MM.1S (cell line): ENCODE data around the gene HECTD2.

ENCODE experiments used
- DNase-seq: peaks from one replicate; pipeline ENCODE4 v3.0.0-alpha.2; 2015
- H2AFZ ChIP-seq: fragments of 300-600 bp; sonication (generic); 2 replicates; pipeline ENCODE4 v1.6.0; 2016; ENCODE audit warnings: antibody characterized with exemption, low read length
- H3F3A ChIP-seq: fragments of 300-600 bp; sonication (generic); 2 replicates; pipeline ENCODE4 v1.6.1; 2016; ENCODE audit warnings: mild to moderate bottlenecking, antibody characterized with exemption, low read length, moderate library complexity, mixed read lengths; ENCODE audit not compliant: insufficient read depth
- H3K27ac ChIP-seq: fragments of 300-600 bp; sonication (generic); 2 replicates; pipeline ENCODE4 v1.5.1; 2016; ENCODE audit warnings: mild to moderate bottlenecking, low read length
- H3K27me3 ChIP-seq: fragments of 300-600 bp; sonication (generic); replicated peaks from 2 replicates; pipeline ENCODE4 v1.6.0; 2016; ENCODE audit warnings: low read length; ENCODE audit not compliant: insufficient read depth
- H3K36me3 ChIP-seq: fragments of 300-600 bp; sonication (generic); replicated peaks from 2 replicates; pipeline ENCODE4 v1.6.1; 2016; ENCODE audit warnings: mild to moderate bottlenecking, low read length, mixed read lengths; ENCODE audit not compliant: insufficient read depth
- H3K4me1 ChIP-seq: fragments of 300-600 bp; sonication (generic); 2 replicates; pipeline ENCODE4 v1.6.1; 2016; ENCODE audit warnings: low read length, mixed read lengths
- H3K4me2 ChIP-seq: fragments of 300-600 bp; sonication (generic); 2 replicates; pipeline ENCODE4 v1.6.0; 2016; ENCODE audit warnings: low read depth, low read length
- H3K4me3 ChIP-seq: fragments of 300-600 bp; sonication (generic); 2 replicates; pipeline ENCODE4 v1.5.1; 2016; ENCODE audit warnings: low read length, mixed read lengths
- H3K79me2 ChIP-seq: fragments of 300-600 bp; sonication (generic); 2 replicates; pipeline ENCODE4 v1.6.1; 2016; ENCODE audit warnings: mixed run types, low read length, mixed read lengths
- H3K9ac ChIP-seq: fragments of 300-600 bp; sonication (generic); 2 replicates; pipeline ENCODE4 v1.6.1; 2016; ENCODE audit warnings: low read length, mixed read lengths
- H3K9me2 ChIP-seq: fragments of 300-600 bp; sonication (generic); replicated peaks from 2 replicates; pipeline ENCODE4 v1.6.1; 2016; ENCODE audit warnings: mild to moderate bottlenecking, low read length, mixed read lengths; ENCODE audit not compliant: insufficient read depth
- H3K9me3 ChIP-seq: fragments of 300-600 bp; sonication (generic); replicated peaks from 2 replicates; pipeline ENCODE4 v1.6.1; 2016; ENCODE audit warnings: mild to moderate bottlenecking, low read length, mixed read lengths; ENCODE audit not compliant: insufficient read depth
- H4K20me1 ChIP-seq: fragments of 300-600 bp; sonication (generic); 2 replicates; pipeline ENCODE4 v1.6.1; 2016; ENCODE audit warnings: mild to moderate bottlenecking, low read length, moderate library complexity, mixed read lengths; ENCODE audit not compliant: insufficient read depth
- EZH2 ChIP-seq: fragments of 300-600 bp; sonication (generic); optimal IDR thresholded peaks from 2 replicates; pipeline ENCODE3; 2017; ENCODE audit warnings: low read depth, mild to moderate bottlenecking, antibody characterized with exemption, low read length, mixed read lengths
- EZH2phosphoT487 ChIP-seq: fragments of 300-600 bp; sonication (generic); IDR thresholded peaks from 2 replicates; pipeline ENCODE4 v1.6.1; 2018; ENCODE audit warnings: antibody characterized with exemption, low read length
- TF ChIP-seq, protein P1 (sequence below): fragments of 300-600 bp; sonication (generic); IDR thresholded peaks from 2 replicates; pipeline ENCODE4 v1.5.1; 2016; ENCODE audit warnings: antibody characterized with exemption, low read length, mixed read lengths

HECTD2 gene

GRCh38 chr10:91551856-91552255, 141.7 kb downstream of the HECTD2 start:
- TF ChIP-seq, protein P1, sequence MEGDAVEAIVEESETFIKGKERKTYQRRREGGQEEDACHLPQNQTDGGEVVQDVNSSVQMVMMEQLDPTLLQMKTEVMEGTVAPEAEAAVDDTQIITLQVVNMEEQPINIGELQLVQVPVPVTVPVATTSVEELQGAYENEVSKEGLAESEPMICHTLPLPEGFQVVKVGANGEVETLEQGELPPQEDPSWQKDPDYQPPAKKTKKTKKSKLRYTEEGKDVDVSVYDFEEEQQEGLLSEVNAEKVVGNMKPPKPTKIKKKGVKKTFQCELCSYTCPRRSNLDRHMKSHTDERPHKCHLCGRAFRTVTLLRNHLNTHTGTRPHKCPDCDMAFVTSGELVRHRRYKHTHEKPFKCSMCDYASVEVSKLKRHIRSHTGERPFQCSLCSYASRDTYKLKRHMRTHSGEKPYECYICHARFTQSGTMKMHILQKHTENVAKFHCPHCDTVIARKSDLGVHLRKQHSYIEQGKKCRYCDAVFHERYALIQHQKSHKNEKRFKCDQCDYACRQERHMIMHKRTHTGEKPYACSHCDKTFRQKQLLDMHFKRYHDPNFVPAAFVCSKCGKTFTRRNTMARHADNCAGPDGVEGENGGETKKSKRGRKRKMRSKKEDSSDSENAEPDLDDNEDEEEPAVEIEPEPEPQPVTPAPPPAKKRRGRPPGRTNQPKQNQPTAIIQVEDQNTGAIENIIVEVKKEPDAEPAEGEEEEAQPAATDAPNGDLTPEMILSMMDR, result peak; percentile 25
- TF ChIP-seq EZH2, result no peak
- no peak overlapping the region for H3K4me2 ChIP-seq
- no peaks in the 10 kb centered on the region for H3F3A ChIP-seq
- no peak overlapping the region for H2AFZ ChIP-seq
- no peaks in the 10 kb centered on the region for H3K9me2 ChIP-seq
- H3K27ac ChIP-seq, result no peak overlapping the region
- no peaks in the 10 kb centered on the region for H4K20me1 ChIP-seq
- no peaks in the 10 kb centered on the region for H3K79me2 ChIP-seq
- no peak overlapping the region for H3K9ac ChIP-seq
- no peak overlapping the region for H3K4me3 ChIP-seq
- H3K9me3 ChIP-seq, result no peaks in the 10 kb centered on the region
- no peaks in the 10 kb centered on the region for H3K27me3 ChIP-seq
- no peaks in the 10 kb centered on the region for H3K4me1 ChIP-seq
- no peak for DNase-seq
- H3K36me3 ChIP-seq, result no peaks in the 10 kb centered on the region

DNA sequence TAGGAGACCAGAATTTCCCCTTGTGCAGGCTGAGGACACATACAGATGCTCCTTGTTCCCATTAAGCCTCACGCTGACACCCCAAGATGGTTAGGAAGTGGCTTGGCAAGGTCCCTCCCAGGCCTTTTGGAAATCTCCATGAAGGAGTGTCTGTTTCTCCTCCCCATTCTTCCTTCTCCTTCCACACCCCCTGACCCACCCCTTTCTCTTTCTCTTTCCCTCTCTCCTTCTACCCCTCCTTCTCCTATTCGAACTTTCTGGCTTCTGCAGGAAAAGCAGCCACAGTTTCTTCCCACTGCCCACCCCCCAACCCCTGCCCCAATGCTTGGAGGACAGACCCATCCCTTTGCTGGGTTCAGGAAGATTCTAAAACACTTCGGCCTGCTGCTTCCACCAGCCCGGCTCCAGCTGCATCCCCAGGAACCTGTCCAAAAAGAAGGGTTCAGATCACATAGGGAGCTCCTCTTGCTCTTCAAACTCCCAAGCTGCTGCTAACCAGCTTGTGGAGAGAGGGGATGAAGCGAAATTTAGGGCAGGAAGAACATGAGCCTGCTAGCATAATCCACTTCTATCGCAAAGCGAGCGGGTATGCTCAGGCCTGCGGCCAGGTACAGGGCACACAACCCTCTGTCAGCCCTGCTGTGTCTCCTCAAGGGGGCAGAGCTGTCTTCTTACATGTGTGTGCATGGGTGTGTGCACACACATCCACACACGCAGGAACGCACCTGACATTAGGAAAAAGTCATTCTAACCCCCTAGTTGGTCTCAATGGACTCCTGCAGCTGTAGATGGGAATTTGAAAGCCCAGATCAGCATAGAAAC, 142.3 kb downstream of the HECTD2 start:
- no peaks in the 10 kb centered on the region for H3K9me3 ChIP-seq
- no peaks in the 10 kb centered on the region for H3K27me3 ChIP-seq
- no peak overlapping the region for H3K4me3 ChIP-seq
- no peaks in the 10 kb centered on the region for H4K20me1 ChIP-seq
- no peak for DNase-seq
- no peaks in the 10 kb centered on the region for H3K4me1 ChIP-seq
- no peaks in the 10 kb centered on the region for H3F3A ChIP-seq
- no peak overlapping the region for H3K9ac ChIP-seq
- H2AFZ ChIP-seq, result no peak overlapping the region
- no peaks in the 10 kb centered on the region for H3K9me2 ChIP-seq
- H3K79me2 ChIP-seq, result no peaks in the 10 kb centered on the region
- no peak overlapping the region for H3K4me2 ChIP-seq
- TF ChIP-seq EZH2, result no peak
- TF ChIP-seq EZH2phosphoT487, result no peak
- TF ChIP-seq, protein P1, result 0 out of 2 replicates have a peak, but pooled peaks have one; percentile 4
- H3K36me3 ChIP-seq, result no peaks in the 10 kb centered on the region
- H3K27ac ChIP-seq, result no peak overlapping the region

- Histone ChIP-seq H3K79me2 (no peaks in the 10 kb centered on the region), H3K4me1 (no peaks in the 10 kb centered on the region), H3K4me3 (no peak overlapping the region), H3K9ac (no peak overlapping the region), H3K4me2 (no peak overlapping the region), H2AFZ (no peak overlapping the region), H4K20me1 (no peaks in the 10 kb centered on the region), H3K27ac (no peak overlapping the region), H3K36me3 (no peaks in the 10 kb centered on the region), H3F3A (no peaks in the 10 kb centered on the region), H3K9me2 (no peaks in the 10 kb centered on the region), H3K27me3 (no peaks in the 10 kb centered on the region), H3K9me3 (no peaks in the 10 kb centered on the region)
- DNase-seq, result no peak
- TF ChIP-seq, protein P1, result no peak
- TF ChIP-seq EZH2phosphoT487 (no peak), EZH2 (no peak)
Observed at GRCh38 chr10:91555455-91555854, 145.3 kb downstream of the HECTD2 start.
